ENCODE data around the gene SPRY4. TPM values are rescaled to one million over a fixed set of nuclear protein-coding genes. Genes with fewer than 3 reads are reported as not detected.
A peak's percentile ranks its signal among the peaks of the same experiment; 100 is the strongest.

SPRY4 gene
- total RNA-seq, 1 donor from 2014 or later, result 42.1 TPM

- Mint-ChIP-seq H3K36me3 (ENCODE audit: low read depth) (no peaks in the 10 kb centered on the region), H3K27me3 (ENCODE audit: low read depth) (no peaks in the 10 kb centered on the region), H3K9me3 (no peaks in the 10 kb centered on the region), H3K4me1 (peaks cover 47% of the 10 kb centered on the region), H3K27ac (ENCODE audit: unreplicated experiment) (no peak overlapping the region), H3K4me3 (no peak overlapping the region)
- TF ChIP-seq CTCF (conservative IDR thresholded peaks at IDR 0.05), result no peak
- no peak for DNase-seq (ENCODE audit: low read depth, low spot score)
Observed at GRCh38 chr5:142330026-142330425, 5.2 kb upstream of the SPRY4 start.

DNA sequence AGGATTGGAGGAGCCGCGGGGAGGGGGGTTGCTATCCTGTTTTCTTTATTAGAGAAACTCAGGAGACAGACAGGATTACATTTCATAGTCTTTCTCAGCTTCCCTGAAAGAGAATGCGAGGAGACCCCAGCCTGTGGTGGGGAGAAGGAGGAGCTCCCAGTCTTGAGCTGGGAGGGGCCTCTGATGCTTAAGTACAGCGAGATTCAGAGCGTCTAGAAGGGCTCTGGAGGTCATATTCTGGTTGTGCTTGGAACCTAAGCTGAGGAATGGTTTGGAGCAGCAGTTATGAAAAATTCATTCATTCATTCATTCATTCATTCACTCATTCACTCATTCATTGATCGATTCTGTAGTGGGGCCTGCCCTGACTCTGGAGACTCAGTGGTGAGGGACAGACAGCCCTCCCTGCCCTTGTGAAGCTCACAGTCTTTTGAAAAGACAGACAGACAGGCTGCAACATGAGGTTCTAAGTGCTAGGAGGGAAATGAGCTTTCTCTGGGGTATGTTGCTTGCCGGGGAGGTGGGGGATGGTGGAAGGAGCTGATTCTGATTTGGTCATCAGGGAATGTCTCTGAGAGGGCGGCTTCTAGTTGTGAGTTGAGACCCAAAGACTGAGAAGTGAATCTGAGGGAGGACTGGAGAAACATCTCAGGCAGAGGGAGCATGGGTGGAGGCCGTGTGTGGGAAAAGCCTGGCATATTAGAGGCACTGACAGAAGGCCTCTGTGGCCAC is 2.5 kb upstream of the SPRY4 start:
- Mint-ChIP-seq H3K9me3 (no peaks in the 10 kb centered on the region), H3K4me1 (peaks cover 53% of the 10 kb centered on the region), H3K4me3 (peak overlapping the region; percentile 99), H3K27me3 (ENCODE audit: low read depth) (peaks cover 2% of the 10 kb centered on the region), H3K36me3 (ENCODE audit: low read depth) (no peaks in the 10 kb centered on the region), H3K27ac (ENCODE audit: unreplicated experiment) (peak overlapping the region; percentile 93)
- TF ChIP-seq CTCF (conservative IDR thresholded peaks at IDR 0.05), result no peak
- no peak for DNase-seq (ENCODE audit: low read depth, low spot score)

DNA sequence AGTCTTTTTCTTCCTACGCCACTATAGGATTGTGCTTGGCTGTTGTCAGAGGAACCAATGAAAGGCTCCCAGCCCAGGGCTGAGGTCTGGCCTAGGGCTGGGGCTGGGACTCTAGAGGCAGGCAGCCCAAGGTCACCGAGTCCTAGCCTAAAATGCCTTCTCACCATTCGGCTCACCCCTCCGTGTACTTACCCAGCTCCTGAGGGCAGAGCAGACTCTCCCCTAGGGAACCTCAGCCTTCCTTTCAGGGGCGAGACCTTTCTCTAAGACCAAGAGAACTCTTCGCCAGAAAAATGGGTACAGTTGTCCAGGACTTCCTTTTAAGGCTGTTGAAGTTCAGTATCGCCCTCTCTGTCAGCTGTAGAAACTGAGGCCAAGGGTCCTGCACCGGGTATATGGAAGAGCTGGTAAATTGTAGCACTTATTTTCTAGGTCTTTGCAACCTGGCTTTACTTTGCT is 1.7 kb upstream of the SPRY4 start:
- DNase-seq (ENCODE audit: low read depth, low spot score), result no peak
- Mint-ChIP-seq H3K36me3 (ENCODE audit: low read depth) (no peaks in the 10 kb centered on the region), H3K9me3 (no peaks in the 10 kb centered on the region), H3K27ac (ENCODE audit: unreplicated experiment) (peak overlapping the region; percentile 93), H3K27me3 (ENCODE audit: low read depth) (peaks cover 2% of the 10 kb centered on the region), H3K4me1 (peaks cover 59% of the 10 kb centered on the region), H3K4me3 (peak overlapping the region; percentile 99)
- TF ChIP-seq CTCF (conservative IDR thresholded peaks at IDR 0.05), result no peak

- Mint-ChIP-seq H3K36me3 (ENCODE audit: low read depth) (no peaks in the 10 kb centered on the region), H3K9me3 (no peaks in the 10 kb centered on the region), H3K4me1 (peaks cover 65% of the 10 kb centered on the region), H3K27me3 (ENCODE audit: low read depth) (peaks cover 2% of the 10 kb centered on the region), H3K27ac (ENCODE audit: unreplicated experiment) (peak overlapping the region; percentile 93), H3K4me3 (peak overlapping the region; percentile 99)
- DNase-seq (ENCODE audit: low read depth, low spot score), result peak; percentile 50
- TF ChIP-seq CTCF (conservative IDR thresholded peaks at IDR 0.05), result no peak
Observed at GRCh38 chr5:142325725-142326479, 1.1 kb upstream of the SPRY4 start.

- Mint-ChIP-seq H3K27me3 (ENCODE audit: low read depth) (peaks cover 2% of the 10 kb centered on the region), H3K36me3 (ENCODE audit: low read depth) (no peaks in the 10 kb centered on the region), H3K4me3 (peak overlapping the region; percentile 99), H3K27ac (ENCODE audit: unreplicated experiment) (peak overlapping the region; percentile 94), H3K9me3 (no peaks in the 10 kb centered on the region), H3K4me1 (peaks cover 81% of the 10 kb centered on the region)
- DNase-seq (ENCODE audit: low read depth, low spot score), result no peak
- TF ChIP-seq CTCF (conservative IDR thresholded peaks at IDR 0.05), result peak; percentile 56
Observed at GRCh38 chr5:142324136-142324870, 518 bp downstream of the SPRY4 start.
